ENCODE results near the gene PRDM16.

DNA sequence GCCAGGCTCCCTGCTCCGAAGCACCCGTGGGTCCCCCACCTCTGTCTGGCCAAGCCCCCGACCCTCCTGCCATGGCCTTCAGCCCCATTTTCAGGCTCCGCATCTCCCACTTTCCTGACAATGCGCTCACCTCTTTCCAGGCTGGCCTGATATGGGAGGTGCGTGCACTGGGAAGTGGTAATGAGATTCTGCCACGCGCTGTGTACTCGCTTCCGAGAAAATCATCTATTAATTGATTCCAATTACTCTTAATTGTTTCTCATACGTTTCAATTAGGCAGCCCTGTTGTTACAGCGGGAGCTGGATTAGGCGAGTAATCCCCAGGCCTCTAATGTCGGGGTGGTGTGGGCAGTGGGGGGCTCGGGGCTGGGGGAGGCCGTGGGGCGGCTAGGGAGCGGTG lies 263.0 kb downstream of the PRDM16 start:
- no peak for TF ChIP-seq GABPA (IDR thresholded peaks at IDR 0.05; ENCODE audit: low read depth)
- no peak for TF ChIP-seq JUND (IDR thresholded peaks at IDR 0.05)
- TF ChIP-seq POLR2AphosphoS5 (IDR thresholded peaks at IDR 0.05; ENCODE audit: low read depth, low read length) = no peak

Measured in SK-N-SH (cell line).